HG03439 (cell line): ENCODE results near the gene MYO1D.
"Not testable (repeated sequence)": the region's sequence is repeated elsewhere in the genome, so short reads cannot be mapped to it uniquely, and the experiment has no call there.

Source experiments
- ATAC-seq: cut with Tn5 transposase; IDR thresholded peaks from one replicate; pipeline ENCODE4 v1.9.1; 2021; ENCODE audit warnings: mild to moderate bottlenecking, moderate library complexity; ENCODE audit not compliant: unreplicated experiment

MYO1D gene

DNA sequence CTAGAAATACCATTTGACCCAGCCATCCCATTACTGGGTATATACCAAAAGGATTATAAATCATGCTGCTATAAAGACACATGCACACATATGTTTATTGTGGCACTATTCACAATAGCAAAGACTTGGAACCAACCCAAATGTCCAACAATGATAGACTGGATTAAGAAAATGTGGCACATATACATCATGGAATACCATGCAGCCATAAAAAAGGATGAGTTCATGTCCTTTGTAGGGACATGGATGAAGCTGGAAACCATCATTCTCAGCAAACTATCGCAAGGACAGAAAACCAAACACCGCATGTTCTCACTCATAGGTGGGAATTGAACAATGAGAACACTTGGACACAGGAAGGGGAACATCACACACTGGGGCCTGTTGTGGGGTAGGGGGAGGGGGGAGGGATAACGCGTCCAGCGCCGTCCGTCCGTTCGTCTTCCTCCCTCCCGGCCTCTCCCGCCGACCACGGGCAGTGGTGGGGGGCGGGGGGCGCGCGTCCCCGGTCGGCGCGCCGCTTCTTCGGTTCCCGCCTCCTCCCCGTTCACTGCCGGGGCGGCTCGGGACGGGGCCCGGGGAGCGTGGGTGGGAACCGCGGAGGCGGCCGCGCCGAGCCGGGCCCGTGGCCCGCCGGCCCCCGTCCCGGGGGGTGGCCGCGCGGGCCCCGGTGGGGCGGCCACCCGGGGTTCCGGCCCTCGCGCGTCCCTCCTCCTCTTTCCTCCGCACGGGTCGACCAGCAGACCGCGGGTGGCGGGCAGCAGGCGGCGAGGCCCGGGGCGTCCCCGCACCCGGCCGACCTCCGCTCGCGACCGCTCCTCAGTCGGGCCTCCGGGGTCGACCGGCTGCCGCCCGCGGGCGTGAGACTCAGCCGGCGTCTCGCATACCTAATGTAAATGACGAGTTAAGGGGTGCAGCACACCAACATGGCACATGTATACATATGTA, 54.7 kb downstream of the MYO1D start:
- not testable (repeated sequence) for ATAC-seq

DNA sequence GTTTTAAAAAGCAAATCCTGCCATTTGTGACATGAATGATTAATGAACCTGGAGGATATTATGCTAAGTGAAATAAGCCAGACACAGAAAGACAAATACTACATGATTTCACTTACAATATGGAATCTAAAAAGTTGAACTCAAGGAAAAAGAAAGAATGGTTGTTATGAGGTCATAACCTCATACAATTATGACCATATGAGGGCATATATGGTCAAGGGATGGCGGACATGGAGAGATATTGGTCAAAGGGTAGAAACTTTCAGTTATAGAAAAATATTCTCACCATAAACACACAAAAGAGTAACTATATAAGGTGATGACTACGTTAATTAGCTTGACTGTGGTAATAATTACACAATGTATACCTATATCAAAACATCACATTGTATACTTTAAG, 56.5 kb downstream of the MYO1D start:
- no peak for ATAC-seq

GRCh38 chr17:32819787-32820186, 57.1 kb downstream of the MYO1D start:
- ATAC-seq, result no peak

DNA sequence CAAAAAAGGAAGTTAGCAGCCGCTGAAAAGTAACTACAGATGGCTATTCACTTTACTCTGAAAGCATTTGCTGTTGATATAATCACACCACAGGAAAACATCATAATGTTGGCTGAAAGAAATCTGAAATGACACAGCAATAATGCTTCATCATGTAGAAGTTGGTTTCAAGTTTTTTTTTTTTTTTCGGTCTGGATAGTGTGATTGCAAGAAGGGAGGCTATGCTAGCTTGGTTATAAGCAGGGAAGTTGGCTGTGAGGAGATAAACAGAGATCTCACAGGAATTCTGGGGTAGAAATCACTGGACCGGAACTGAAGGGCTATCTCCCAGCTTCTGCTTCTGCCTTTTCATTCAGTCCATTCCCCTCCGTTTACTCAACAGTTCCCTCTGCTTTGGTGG, 57.9 kb downstream of the MYO1D start:
- no peak for ATAC-seq

DNA sequence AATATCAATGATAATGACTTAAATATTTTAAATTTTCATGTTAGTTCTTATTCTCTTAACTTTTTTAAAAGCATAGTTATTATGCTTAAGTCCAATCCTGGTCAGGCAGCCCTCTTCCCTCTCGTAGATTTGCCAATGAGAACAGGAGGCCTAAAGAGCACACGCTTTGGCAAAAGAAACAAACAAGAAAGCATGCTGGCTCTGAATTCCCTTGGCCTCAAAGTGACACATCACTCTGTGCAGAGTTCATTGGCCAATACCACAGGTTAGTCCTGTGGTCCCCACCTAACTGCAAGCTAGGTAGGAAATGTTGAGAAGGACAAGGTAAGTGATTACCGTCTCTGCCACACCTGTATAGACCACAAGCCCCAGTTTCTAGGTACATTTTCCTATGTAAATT, 61.5 kb downstream of the MYO1D start:
- ATAC-seq, result no peak

- ATAC-seq, result no peak
These were observed 62.1 kb downstream of the MYO1D start for GRCh38 chr17:32814836-32815235.

DNA sequence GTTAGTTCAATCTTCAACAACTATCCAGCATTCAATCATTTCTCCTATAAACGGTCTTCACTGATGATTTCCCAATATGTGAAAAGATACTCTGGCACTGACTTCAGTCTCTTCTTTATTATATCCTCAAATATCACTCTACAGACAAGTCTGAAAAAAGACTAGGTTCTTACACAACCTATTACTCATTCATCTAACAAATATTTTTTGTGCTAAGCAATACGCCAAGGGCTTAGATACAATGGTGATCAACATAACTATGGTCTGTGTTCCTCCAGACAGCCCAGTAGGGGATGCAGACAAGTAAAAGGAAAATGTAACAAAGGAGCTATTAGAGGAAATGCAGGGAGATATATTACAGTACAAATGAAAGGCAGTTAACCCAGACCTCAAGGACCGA, 63.9 kb downstream of the MYO1D start:
- ATAC-seq, result no peak

GRCh38 chr17:32810690-32811089, 66.2 kb downstream of the MYO1D start:
- ATAC-seq, result no peak

GRCh38 chr17:32807577-32807976, 69.3 kb downstream of the MYO1D start:
- no peak for ATAC-seq

DNA sequence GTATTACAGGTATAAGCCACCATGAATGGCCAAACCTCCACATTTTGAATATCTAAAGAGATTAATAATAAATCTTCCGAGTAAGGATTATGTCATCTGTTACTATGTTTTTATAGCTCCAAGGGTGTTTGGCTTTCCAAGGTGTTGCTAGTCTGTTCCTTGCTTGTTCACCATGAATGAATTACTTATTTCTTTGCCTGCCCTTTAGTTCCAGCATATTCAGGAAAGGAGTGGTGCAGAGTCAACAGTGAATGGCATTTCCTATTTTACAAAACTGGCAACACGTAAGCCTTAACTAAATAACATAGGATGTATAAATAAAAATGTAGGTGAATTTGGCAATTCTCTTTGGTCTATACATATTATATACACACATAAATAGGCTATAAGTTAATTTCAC, 70.3 kb downstream of the MYO1D start:
- no peak for ATAC-seq

- ATAC-seq, result no peak
These were observed 71.6 kb downstream of the MYO1D start for GRCh38 chr17:32805029-32805976.

- no peak for ATAC-seq
These were observed 73.4 kb downstream of the MYO1D start for GRCh38 chr17:32803544-32803943.

DNA sequence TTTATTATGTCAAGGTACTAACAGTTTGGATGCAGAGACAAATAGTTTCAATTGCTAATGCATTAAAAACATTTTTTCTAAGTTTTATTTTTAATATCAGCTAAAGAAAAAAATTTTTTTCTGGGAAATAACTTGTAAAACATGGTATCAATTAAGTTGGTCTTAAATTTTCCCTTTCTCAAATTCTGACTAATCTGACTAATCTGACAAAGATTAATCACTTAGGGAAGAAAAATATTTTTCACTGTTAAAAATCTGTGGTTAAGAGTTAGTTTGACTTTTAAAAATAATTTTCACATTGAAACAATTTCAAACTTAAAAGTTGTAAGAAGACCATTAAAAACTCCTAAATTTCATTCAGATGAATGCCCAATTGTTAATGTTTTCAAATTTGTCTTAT, 74.6 kb downstream of the MYO1D start:
- no peak for ATAC-seq

DNA sequence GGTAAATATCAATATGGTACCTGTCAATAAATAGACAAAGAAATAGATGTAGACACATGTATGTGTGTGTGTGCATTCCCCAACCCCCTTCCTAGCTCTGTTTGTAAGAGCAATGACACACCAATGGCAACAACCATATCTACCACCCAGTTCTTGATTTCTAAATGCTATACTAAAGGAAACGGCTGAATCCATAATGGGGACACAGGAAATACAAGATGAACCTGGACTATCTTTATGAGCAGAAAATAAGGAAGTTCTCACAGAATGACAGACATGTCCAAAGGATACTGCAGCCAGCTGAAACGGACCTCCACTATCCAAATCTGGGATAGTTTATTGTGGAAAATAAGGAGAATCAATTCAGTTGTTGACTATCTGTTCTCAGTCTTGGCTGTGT, 75.3 kb downstream of the MYO1D start:
- no peak for ATAC-seq

GRCh38 chr17:32801193-32801592, 75.7 kb downstream of the MYO1D start:
- ATAC-seq, result no peak

GRCh38 chr17:32798938-32799337, 78.0 kb downstream of the MYO1D start:
- ATAC-seq, result no peak

GRCh38 chr17:32795339-32795979, 81.5 kb downstream of the MYO1D start:
- no peak for ATAC-seq

DNA sequence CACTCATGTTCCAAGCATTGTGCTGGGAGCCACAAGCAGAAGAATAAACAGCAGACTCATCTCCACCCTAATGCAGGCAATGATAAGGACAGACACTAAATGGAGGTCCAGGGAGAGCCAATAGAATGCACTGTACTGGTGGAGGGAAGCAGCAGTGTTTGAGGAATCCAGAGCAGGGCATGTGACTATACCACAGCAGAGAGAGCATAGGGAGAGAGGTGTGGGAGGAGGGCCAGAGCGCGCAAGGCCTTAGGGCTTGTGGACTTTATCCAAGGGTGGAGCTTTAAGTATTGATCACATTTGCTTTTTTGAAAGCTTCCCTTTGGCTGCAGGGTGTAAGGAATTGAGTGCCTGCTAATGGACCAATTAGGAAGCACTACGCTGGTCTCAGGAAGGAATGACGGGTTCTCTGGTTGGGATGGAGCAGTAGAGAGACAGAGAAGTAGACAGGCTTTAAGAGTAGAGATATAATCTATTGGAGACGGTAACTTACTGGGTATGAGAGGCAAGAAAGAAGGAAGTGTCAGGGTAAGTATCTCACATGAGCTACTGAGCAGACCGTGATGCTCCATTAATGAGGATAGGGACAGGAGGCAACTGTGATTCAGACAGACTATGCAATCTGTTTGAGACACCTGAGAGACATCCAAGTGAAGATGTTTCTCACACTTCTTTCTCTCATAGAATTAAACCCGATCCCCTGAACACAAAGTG, 82.2 kb downstream of the MYO1D start:
- ATAC-seq, result no peak

DNA sequence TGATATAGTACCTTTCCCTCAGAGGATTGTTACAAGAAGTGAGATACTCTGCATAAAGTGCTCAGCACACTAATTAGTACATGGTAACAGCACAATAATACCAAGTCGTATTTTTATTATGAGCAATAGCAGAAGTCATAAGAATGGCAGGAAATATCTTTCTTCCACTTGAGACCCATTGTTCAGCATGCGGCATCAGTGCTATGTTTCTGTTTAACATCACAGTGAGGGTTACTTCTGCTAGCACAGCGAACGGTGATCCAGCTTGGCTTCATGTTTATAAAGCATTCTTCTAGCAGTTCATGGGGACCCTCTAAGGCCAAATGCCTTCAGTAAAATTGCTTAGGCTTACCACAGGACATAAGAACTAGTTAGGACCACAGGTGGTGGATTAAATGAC, 83.1 kb downstream of the MYO1D start:
- ATAC-seq, result no peak

- no peak for ATAC-seq
These were observed 84.7 kb downstream of the MYO1D start for GRCh38 chr17:32792207-32792606.

DNA sequence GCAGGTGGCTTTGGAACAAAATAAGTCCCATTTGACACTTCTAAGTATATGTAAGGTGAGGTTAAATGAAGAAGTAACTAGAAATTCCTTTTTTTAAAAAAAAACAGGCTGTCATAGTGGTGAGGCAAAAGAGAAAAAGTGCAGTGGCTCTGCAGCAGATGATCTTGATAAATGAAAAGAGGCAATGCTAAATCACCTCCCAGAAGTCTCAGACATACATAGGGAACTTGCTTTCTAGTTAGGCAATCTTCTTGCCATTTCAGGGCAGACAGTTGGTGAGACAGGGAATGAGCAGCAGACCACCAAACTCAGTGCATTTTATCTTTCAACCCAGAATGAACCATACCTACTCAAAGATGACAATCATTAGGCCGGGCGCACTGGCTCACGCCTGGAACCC, 90.8 kb downstream of the MYO1D start:
- ATAC-seq, result no peak
